CD4-positive, alpha-beta T cell treated with Interleukin-17A for 4 hours (primary cell): Measurements from ENCODE around the gene SMG5.

Source experiments
- DNase-seq: peaks from one replicate; pipeline ENCODE4 v3.0.0-alpha.2; 2020; ENCODE audit warnings: mixed read lengths

Gene SMG5

GRCh38 chr1:156279837-156280236 is 2.8 kb downstream of the SMG5 start:
- DNase-seq = no peak

GRCh38 chr1:156276966-156277381 is 5.7 kb downstream of the SMG5 start:
- no peak for DNase-seq

GRCh38 chr1:156276532-156276931 is 6.1 kb downstream of the SMG5 start:
- no peak for DNase-seq

GRCh38 chr1:156270314-156270713 is 12.3 kb downstream of the SMG5 start:
- no peak for DNase-seq

GRCh38 chr1:156268336-156268735 is 14.3 kb downstream of the SMG5 start:
- no peak for DNase-seq

- no peak for DNase-seq
These were observed 16.6 kb downstream of the SMG5 start for GRCh38 chr1:156266051-156266450.

GRCh38 chr1:156263288-156263655 is 19.4 kb downstream of the SMG5 start:
- DNase-seq = no peak

- no peak for DNase-seq
These were observed 20.0 kb downstream of the SMG5 start for GRCh38 chr1:156262461-156263287.

- no peak for DNase-seq
These were observed 21.7 kb downstream of the SMG5 start for GRCh38 chr1:156260896-156261295.

GRCh38 chr1:156259805-156260204 is 22.8 kb downstream of the SMG5 start:
- DNase-seq = no peak

- no peak for DNase-seq
These were observed 23.8 kb downstream of the SMG5 start for GRCh38 chr1:156258859-156259258.

- DNase-seq = no peak
These were observed 24.9 kb downstream of the SMG5 start for GRCh38 chr1:156257711-156258110.

GRCh38 chr1:156253634-156254033 is 29.0 kb downstream of the SMG5 start:
- no peak for DNase-seq

- no peak for DNase-seq
These were observed 31.1 kb downstream of the SMG5 start for GRCh38 chr1:156251527-156251926.

GRCh38 chr1:156249593-156249992 is 33.0 kb downstream of the SMG5 start:
- DNase-seq = no peak

- DNase-seq = no peak
These were observed 34.3 kb downstream of the SMG5 start for GRCh38 chr1:156248323-156248683.

- DNase-seq = no peak
These were observed 34.9 kb downstream of the SMG5 start, which contains the start of gene PAQR6 for GRCh38 chr1:156247460-156248322. Gene PAQR6 (minus strand): TSS chr1:156248056. CDS start chr1:156246731, 1,325 bp downstream.

- no peak for DNase-seq
These were observed 35.7 kb downstream of the SMG5 start for GRCh38 chr1:156246781-156247459.

GRCh38 chr1:156246241-156246780 is 36.3 kb downstream of the SMG5 start:
- no peak for DNase-seq

GRCh38 chr1:156245451-156246232 is 37.0 kb downstream of the SMG5 start:
- peak; percentile 60 for DNase-seq

- DNase-seq = no peak
These were observed 37.9 kb downstream of the SMG5 start for GRCh38 chr1:156244712-156245111.

- no peak for DNase-seq
These were observed 38.5 kb downstream of the SMG5 start for GRCh38 chr1:156244126-156244525.
